NCI-H1417 treated with DMSO at 0.1 percent for 48 hours (cell line): ENCODE measurements around the gene APMAP.
"Not testable (repeated sequence)": the region's sequence is repeated elsewhere in the genome, so short reads cannot be mapped to it uniquely, and the experiment has no call there.

Experiments used
- DNase-seq: peaks from one replicate; lab custom pipeline; 2025; lab: John Stamatoyannopoulos, UW

APMAP gene

DNA sequence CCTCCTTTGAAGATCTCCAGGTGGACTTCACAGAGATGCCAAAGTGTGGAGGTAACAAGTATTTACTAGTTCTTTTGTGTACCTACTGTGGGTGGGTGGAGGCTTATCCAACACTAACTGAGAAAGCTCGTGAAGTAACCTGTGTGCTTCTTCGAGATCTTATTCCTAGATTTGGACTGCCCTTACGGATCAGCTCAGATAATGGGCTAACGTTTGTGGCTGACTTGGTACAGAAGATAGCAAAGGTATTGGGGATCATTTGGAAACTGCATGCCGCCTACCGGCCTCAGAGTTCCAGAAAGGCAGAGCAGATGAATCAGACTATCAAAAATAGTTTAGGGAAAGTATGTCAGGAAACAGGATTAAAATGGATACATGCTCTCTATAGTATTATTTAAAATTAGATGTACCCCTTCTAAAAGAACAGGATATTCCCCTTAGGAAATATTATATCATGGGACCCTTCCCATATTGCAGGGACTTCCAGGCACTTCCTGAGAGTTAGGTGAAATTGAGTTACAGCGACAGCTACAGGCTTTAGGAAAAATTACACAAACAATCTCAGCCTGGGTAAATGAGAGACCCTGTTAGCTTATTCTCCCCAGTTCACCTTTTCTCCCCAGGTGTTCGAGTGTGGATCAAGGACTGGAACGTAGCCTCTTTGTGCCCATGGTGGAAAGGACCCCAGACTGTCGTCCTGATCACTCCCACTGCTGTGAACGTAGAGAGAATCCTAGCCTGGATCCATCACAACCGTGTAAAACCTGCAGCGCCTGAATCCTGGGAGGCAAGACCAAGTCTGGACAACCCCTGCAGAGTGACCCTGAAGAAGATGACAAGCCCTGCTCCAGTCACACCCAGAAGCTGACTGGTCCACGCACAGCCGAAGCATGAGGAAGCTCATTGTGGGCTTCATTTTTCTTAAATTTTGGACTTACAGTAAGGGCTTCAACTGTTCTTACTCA is 61.5 kb downstream of the APMAP start:
- DNase-seq, result not testable (repeated sequence)

DNA sequence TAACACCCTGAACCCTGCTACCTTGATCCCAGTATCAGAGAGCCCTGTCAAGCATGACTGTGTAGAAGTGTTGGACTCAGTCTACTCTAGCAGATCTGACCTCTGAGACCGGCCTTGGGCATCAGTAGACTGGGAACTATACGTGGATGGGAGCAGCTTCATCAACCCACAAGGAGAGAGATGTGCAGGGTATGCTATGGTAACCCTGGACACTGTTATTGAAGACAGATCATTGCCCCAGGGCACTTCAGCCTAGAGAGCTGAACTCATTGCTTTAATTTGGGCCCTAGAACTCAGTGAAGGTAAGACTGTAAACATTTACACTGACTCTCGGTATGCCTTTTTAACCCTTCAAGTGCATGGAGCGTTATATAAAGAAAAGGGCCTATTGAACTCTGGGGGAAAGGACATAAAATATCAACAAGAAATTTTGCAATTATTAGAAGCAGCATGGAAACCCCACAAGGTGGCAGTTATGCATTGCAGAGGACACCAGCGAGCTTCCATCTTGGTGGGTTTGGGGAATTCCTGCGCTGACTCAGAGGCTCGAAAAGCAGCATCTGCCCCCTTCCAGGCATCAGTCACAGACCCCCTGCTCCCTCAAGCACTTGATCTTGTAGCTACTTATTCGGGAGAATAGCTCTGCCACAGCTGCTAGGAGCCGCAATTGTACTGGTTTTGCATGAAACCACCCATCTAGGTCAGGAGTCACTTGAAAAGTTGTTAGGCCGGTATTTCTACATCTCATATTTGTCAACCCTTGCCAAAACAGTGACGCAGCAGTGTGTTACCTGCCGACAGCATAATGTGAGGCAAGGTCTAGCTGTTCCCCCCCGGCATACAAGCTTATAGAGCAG is 62.5 kb downstream of the APMAP start:
- DNase-seq, result peak; percentile 68

GRCh38 chr20:24929259-24929658 is 63.3 kb downstream of the APMAP start:
- DNase-seq, result not testable (repeated sequence)

DNA sequence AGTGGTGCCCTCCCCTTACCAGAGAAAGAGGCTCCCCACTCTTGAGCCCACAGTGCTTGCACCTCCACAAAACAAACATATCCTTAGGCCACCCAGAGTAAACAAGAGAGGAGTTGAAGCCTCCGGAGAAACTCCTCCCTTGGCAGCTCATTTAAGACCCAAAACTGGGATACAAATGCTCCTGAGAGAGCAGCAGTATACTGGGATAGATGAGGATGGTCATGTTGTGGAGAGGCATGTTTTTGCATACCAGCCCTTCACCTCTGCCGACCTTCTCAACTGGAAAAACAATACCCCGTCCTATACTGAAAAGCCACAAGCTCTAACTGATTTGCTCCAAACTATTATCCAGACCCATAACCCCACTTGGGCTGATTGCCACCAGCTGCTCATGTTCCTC is 71.8 kb downstream of the APMAP start:
- not testable (repeated sequence) for DNase-seq

GRCh38 chr20:24919665-24920064 is 72.9 kb downstream of the APMAP start:
- DNase-seq, result not testable (repeated sequence)

- no peak for DNase-seq
Observed at GRCh38 chr20:24918579-24919566, 73.7 kb downstream of the APMAP start.

DNA sequence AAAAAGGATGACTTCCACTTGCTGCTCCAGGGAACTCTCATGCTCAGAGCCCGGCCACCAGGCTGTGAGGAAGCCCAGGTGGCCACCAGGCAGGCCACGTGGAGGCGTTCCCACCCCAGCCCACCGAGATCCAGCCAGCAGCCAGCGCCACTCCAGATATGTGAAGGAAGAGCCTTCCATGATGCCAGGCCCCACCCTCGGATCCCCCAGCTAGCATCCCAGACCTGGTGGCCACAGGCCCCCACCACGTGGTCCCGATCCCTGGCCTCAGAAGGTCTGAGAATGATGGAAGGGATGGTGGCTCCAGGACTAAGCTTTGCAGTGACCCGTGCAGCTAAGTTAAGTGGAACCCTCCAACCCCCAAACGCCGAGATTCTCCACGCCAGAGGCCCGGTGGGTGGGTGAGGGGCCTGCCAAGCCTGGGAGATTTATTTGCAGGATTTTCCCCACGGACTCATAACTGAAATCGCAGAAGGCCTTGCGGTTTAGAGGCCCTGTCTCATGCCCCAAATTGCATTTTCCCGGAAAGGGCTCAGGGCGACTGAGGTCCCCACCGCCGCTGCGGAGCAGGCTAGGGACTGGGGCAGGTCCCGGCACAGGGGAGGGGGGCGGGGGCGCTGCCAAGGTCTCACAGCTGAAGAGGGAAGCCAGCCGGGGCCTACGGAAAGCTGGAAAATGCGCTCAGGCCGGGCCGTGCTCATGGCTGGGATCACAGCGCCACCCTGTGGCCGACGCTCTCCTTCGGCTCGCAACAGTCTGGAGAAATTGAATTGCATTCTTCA is 74.6 kb downstream of the APMAP start:
- no peak for DNase-seq

- no peak for DNase-seq
Observed at GRCh38 chr20:24917056-24917455, 75.5 kb downstream of the APMAP start.

DNA sequence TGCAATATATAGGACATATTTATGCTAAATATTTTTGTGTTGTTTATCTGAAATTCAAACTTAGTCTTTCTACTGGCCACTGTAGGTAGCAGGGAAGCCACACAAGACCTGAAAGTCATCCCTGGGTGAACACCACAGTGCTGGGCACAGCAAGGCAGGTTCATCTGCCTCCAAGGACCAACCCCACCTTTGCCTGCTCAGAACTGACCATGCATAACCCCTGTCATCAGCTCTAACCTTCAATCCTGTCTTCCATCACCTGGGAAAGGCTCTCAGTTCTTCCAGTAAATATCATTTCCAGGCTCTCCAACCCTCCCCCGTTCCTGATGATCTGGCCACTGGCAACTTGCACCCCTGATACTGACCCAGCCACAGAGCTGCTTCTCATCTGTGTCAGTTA is 76.1 kb downstream of the APMAP start:
- no peak for DNase-seq

DNA sequence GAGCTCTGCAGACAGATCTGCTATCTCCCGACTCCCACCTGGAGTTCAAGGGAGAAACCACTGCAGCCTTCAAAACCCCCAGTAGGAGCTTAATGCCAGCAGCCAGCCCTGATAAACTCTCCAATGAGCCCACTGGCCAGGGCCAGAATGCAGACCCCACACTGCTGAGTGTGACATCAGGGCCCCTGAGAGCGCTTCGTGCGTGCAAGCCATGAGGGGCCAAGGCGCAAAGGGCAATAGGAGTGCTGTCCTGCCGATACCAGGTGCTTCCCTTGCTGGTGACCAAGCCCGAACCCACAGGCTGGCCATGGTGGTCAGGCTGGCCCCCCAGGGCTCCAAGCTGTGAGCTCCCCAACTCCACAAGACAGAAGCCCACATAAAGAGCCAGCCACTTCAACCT is 76.7 kb downstream of the APMAP start:
- DNase-seq, result no peak

- no peak for DNase-seq
Observed at GRCh38 chr20:24915440-24915839, 77.1 kb downstream of the APMAP start.

GRCh38 chr20:24914388-24915241 is 77.9 kb downstream of the APMAP start:
- no peak for DNase-seq

- DNase-seq, result no peak
Observed at GRCh38 chr20:24913076-24913628, 79.4 kb downstream of the APMAP start.
